ENCODE data around the gene KLHL11.
"Not testable (repeated sequence)": the region's sequence is repeated elsewhere in the genome, so short reads cannot be mapped to it uniquely, and the experiment has no call there.

The KLHL11 gene

GRCh38 chr17:41863074-41863848, 2.0 kb downstream of the KLHL11 start:
- peaks cover 16% of the 10 kb centered on the region for H3K36me3 ChIP-seq (replicated peaks)
- TF ChIP-seq, protein P1, sequence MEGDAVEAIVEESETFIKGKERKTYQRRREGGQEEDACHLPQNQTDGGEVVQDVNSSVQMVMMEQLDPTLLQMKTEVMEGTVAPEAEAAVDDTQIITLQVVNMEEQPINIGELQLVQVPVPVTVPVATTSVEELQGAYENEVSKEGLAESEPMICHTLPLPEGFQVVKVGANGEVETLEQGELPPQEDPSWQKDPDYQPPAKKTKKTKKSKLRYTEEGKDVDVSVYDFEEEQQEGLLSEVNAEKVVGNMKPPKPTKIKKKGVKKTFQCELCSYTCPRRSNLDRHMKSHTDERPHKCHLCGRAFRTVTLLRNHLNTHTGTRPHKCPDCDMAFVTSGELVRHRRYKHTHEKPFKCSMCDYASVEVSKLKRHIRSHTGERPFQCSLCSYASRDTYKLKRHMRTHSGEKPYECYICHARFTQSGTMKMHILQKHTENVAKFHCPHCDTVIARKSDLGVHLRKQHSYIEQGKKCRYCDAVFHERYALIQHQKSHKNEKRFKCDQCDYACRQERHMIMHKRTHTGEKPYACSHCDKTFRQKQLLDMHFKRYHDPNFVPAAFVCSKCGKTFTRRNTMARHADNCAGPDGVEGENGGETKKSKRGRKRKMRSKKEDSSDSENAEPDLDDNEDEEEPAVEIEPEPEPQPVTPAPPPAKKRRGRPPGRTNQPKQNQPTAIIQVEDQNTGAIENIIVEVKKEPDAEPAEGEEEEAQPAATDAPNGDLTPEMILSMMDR (IDR thresholded peaks at IDR 0.05; ENCODE audit: low read depth, low read length, missing control alignments), result no peak
- no peak for DNase-seq
- H3K4me3 ChIP-seq (ENCODE audit: low read depth, low read length), result no peak overlapping the region
- H3K27ac ChIP-seq, result no peak overlapping the region
- in situ Hi-C loops (cut with HindIII; ENCODE audit: low pct_ligation_motif_present, low sequenced_read_pairs), result no loop called here
- H3K27me3 ChIP-seq (replicated peaks), result no peaks in the 10 kb centered on the region

GRCh38 chr17:41860254-41860931, 4.8 kb downstream of the KLHL11 start:
- DNase-seq, result no peak

DNA sequence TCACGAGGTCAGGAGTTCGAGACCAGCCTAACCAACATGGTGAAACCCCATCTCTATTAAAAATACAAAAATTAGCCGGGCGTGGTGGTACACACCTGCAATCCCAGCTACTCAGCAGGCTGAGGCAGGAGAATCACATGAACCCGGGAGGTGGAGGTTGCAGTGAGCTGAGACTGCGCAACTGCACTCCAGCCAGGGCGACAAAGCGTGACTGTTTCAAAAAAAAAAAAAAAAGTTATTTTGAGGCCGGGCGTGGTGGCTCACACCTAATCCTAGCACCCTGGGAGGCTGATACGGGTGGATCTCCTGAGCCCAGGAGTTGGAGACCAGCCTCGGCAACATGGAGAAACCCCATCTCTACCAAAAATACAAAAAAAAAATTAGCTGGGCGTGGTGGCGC, 13.8 kb downstream of the KLHL11 start:
- H3K36me3 ChIP-seq (replicated peaks), result peaks cover 11% of the 10 kb centered on the region
- H3K27me3 ChIP-seq (replicated peaks); DNase-seq; in situ Hi-C loops (cut with HindIII; ENCODE audit: low pct_ligation_motif_present, low sequenced_read_pairs); H3K27ac ChIP-seq; H3K4me3 ChIP-seq (ENCODE audit: low read depth, low read length): not testable (repeated sequence)

More at GRCh38 chr17:41860254-41860931, 4.8 kb downstream of the KLHL11 start:
- TF ChIP-seq, protein P1 (IDR thresholded peaks at IDR 0.05; ENCODE audit: low read depth, low read length, missing control alignments), result no peak
- Histone ChIP-seq H3K36me3 (replicated peaks) (no peaks in the 10 kb centered on the region), H3K4me3 (ENCODE audit: low read depth, low read length) (no peak overlapping the region), H3K27ac (no peak overlapping the region), H3K27me3 (replicated peaks) (no peaks in the 10 kb centered on the region)
- in situ Hi-C loops (cut with HindIII; ENCODE audit: low pct_ligation_motif_present, low sequenced_read_pairs), result no loop called here

- no peak for DNase-seq
- TF ChIP-seq, protein P1 (IDR thresholded peaks at IDR 0.05; ENCODE audit: low read depth, low read length, missing control alignments), result no peak
- in situ Hi-C loops (cut with HindIII; ENCODE audit: low pct_ligation_motif_present, low sequenced_read_pairs), result no loop called here
- no peak overlapping the region for H3K4me3 ChIP-seq (ENCODE audit: low read depth, low read length)
- H3K36me3 ChIP-seq (replicated peaks), result peaks cover 8% of the 10 kb centered on the region
- H3K27ac ChIP-seq, result no peak overlapping the region
- no peaks in the 10 kb centered on the region for H3K27me3 ChIP-seq (replicated peaks)
Observed at GRCh38 chr17:41849251-41849990, 15.8 kb downstream of the KLHL11 start.

DNA sequence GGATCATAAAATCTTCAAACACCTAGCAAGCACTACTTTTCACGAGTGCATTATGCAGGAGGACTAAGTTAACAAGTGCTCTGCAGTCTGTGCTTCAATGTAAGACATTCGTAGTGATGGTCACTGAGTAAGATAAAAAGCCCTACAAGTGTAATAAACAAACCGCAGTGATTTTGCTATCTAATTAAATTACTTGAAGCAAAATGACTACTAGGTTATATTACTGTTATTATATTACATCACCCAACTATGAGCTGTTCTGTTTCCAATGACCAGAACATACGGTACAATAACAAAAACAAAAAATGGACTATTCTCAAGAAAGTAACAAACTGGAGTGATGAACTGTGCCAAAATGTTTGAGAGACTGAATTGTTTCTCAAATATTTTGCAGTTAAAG, 16.4 kb downstream of the KLHL11 start:
- no peak overlapping the region for H3K4me3 ChIP-seq (ENCODE audit: low read depth, low read length)
- no peak overlapping the region for H3K27ac ChIP-seq
- TF ChIP-seq, protein P1 (IDR thresholded peaks at IDR 0.05; ENCODE audit: low read depth, low read length, missing control alignments), result no peak
- H3K27me3 ChIP-seq (replicated peaks), result no peaks in the 10 kb centered on the region
- DNase-seq, result no peak
- in situ Hi-C loops (cut with HindIII; ENCODE audit: low pct_ligation_motif_present, low sequenced_read_pairs), result no loop called here
- peaks cover 1% of the 10 kb centered on the region for H3K36me3 ChIP-seq (replicated peaks)

DNA sequence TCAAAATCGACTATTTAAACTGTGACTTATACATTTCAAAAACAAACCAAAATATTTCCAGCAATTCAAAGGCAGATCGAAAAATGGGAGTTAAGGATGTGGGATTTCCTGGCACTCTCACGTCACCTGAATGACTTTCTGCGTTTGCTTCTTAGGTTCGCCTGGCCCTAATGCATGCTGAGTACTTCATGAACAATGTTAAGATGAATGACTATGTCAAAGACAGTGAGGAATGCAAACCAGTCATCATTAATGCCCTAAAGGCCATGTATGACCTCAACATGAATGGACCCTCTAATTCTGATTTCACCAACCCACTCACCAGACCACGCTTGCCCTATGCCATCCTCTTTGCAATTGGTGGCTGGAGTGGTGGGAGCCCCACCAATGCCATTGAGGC, 20.3 kb downstream of the KLHL11 start:
- no peak for DNase-seq
- Histone ChIP-seq H3K4me3 (ENCODE audit: low read depth, low read length) (no peak overlapping the region), H3K27me3 (replicated peaks) (no peaks in the 10 kb centered on the region), H3K36me3 (replicated peaks) (no peaks in the 10 kb centered on the region), H3K27ac (no peak overlapping the region)
- TF ChIP-seq, protein P1 (IDR thresholded peaks at IDR 0.05; ENCODE audit: low read depth, low read length, missing control alignments), result no peak
- in situ Hi-C loops (cut with HindIII; ENCODE audit: low pct_ligation_motif_present, low sequenced_read_pairs), result no loop called here

- H3K36me3 ChIP-seq (replicated peaks); in situ Hi-C loops (cut with HindIII; ENCODE audit: low pct_ligation_motif_present, low sequenced_read_pairs); H3K27me3 ChIP-seq (replicated peaks); H3K27ac ChIP-seq; H3K4me3 ChIP-seq (ENCODE audit: low read depth, low read length); DNase-seq: not testable (repeated sequence)
Observed at GRCh38 chr17:41840781-41841180, 24.4 kb downstream of the KLHL11 start.

DNA sequence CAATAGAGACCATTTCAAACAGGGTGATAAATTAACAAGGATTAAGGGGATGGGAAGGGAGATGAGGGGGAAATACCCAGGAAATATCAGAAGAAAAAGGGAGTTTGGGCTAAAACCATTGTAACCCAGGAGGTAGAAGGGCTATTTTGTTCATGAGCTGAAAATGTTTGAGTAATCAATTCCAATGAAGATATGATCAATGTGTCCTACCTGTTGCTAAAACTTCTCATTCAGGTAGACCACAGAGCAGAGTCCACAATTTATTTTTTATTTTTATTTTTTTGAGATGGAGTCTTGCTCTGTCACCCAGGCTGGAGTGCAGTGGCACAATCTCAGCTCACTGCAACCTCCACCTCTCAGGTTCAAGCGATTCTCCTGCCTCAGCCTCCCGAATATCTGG, 25.8 kb downstream of the KLHL11 start:
- H3K4me3 ChIP-seq (ENCODE audit: low read depth, low read length); H3K36me3 ChIP-seq (replicated peaks); in situ Hi-C loops (cut with HindIII; ENCODE audit: low pct_ligation_motif_present, low sequenced_read_pairs): not testable (repeated sequence)

More for the DNA sequence above, 25.8 kb downstream of the KLHL11 start:
- H3K27me3 ChIP-seq (replicated peaks); H3K27ac ChIP-seq; DNase-seq: not testable (repeated sequence)
